IPS-15b (cell line): ENCODE measurements around the gene C11orf71.

Experiments
- H3K27me3 ChIP-seq: one replicate; pipeline ENCODE4 v1.6.1; 2013; ENCODE audit warnings: low read length; ENCODE audit not compliant: control insufficient read depth, insufficient read depth
- H3K36me3 ChIP-seq: one replicate; pipeline ENCODE4 v1.6.1; 2013; ENCODE audit warnings: low read length; ENCODE audit not compliant: control insufficient read depth, insufficient read depth
- H3K4me1 ChIP-seq: one replicate; pipeline ENCODE4 v1.6.1; 2013; ENCODE audit warnings: mild to moderate bottlenecking, low read length; ENCODE audit not compliant: control insufficient read depth, insufficient read depth
- H3K4me3 ChIP-seq: one replicate; pipeline ENCODE4 v1.5.1; 2013; ENCODE audit warnings: low read depth, low read length
- H3K9ac ChIP-seq: one replicate; pipeline ENCODE4 v1.6.1; 2013; ENCODE audit warnings: low read depth, mild to moderate bottlenecking, low read length
- H3K9me3 ChIP-seq: one replicate; pipeline ENCODE4 v1.6.1; 2013; ENCODE audit warnings: mild to moderate bottlenecking, low read length; ENCODE audit not compliant: control insufficient read depth, insufficient read depth

Gene C11orf71, protein sequence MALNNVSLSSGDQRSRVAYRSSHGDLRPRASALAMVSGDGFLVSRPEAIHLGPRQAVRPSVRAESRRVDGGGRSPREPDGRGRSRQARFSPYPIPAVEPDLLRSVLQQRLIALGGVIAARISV

DNA sequence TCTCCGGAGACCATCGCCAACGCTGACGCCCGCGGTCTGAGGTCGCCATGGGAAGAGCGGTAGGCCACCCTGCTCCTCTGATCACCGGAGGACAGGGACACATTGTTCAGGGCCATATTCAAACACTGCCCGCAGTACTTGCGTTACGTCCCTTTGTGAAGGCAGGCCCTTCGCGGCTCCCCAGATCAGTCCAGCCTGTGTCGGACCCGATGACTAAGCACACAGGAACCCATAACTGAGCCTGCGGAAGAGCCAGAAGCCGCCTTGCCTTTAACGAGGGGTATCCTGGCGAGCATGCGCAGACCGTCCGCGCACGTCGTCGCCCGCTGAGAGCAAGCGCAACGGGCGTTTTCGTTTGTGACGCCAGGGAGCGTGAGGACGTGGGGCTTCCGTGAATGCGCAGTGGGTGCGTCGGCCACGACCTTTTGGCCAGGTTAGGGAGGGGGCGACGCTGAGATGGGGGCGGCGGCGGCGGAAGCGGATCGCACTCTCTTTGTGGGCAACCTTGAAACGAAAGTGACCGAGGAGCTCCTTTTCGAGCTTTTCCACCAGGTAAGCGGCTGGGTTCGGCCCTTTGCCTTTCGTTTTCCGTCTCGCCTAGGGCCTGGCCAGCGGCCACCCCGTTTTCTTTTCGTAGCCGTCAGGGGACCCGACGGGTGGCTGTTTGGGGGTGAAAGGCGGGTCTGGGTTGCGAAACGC, at the start of gene C11orf71, which contains the start of gene RBM7:
TSS of gene C11orf71 (minus strand) at position 296 of the 699 bp plus-strand sequence. CDS start at position 116, 180 bp downstream.
TSS of gene RBM7 (plus strand) at position 451 of the 699 bp plus-strand sequence. CDS start at position 457, 6 bp downstream.
- no peaks in the 10 kb centered on the region for H3K36me3 ChIP-seq
- H3K9ac ChIP-seq = peak within 1 kb of the TSS; percentile 97
- H3K4me1 ChIP-seq = peaks cover 5% of the 10 kb centered on the region
- no peaks in the 10 kb centered on the region for H3K27me3 ChIP-seq
- no peaks in the 10 kb centered on the region for H3K9me3 ChIP-seq
- peak within 1 kb of the TSS; percentile 99 for H3K4me3 ChIP-seq

DNA sequence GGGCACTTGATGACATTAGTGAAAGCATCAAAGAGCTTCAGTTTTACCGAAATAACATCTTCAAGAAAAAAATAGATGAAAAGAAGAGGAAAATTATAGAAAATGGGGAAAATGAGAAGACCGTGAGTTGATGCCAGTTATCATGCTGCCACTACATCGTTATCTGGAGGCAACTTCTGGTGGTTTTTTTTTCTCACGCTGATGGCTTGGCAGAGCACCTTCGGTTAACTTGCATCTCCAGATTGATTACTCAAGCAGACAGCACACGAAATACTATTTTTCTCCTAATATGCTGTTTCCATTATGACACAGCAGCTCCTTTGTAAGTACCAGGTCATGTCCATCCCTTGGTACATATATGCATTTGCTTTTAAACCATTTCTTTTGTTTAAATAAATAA, 49.5 kb upstream of the C11orf71 start:
- H3K36me3 ChIP-seq = peaks cover 10% of the 10 kb centered on the region
- H3K4me1 ChIP-seq = no peaks in the 10 kb centered on the region
- no peaks in the 10 kb centered on the region for H3K27me3 ChIP-seq
- no peaks in the 10 kb centered on the region for H3K9me3 ChIP-seq
- H3K4me3 ChIP-seq = no peak overlapping the region
- H3K9ac ChIP-seq = no peak overlapping the region

DNA sequence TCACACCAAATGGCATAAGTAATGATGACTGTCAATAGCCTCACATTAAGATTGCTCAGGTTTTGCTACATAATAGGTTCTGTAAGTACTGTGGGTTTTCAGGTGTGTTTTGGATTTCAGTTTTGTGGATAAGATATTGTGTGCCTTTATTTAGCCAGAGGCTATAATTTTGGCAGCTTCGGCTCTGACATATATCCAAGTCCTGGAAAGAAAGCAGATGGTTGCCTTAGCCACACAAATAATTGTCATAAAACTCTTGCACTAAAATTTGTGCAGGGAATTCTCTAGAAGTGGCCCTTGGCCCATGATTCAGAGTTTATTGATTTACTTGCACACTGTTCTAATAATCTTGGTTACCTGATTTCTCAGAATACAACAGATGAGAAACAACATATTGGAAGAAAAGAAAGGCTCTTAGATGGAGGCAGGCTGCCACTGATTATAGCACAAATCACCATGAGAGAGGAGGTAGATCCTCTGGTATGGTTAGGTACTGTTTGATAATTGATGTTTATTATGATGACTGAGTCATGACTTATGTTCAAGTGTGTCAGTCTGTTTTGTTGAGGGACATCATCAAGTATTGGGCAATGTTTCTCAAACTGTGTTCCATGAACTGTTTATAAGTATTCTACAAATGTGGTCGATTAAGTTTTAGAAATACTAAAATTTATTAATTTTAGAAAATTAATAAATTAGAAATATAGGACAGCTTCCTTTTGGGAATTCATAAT, 48.6 kb upstream of the C11orf71 start:
- H3K9ac ChIP-seq = no peak overlapping the region
- H3K4me1 ChIP-seq = no peaks in the 10 kb centered on the region
- no peak overlapping the region for H3K4me3 ChIP-seq
- H3K9me3 ChIP-seq = no peaks in the 10 kb centered on the region
- no peaks in the 10 kb centered on the region for H3K27me3 ChIP-seq
- peaks cover 10% of the 10 kb centered on the region for H3K36me3 ChIP-seq

DNA sequence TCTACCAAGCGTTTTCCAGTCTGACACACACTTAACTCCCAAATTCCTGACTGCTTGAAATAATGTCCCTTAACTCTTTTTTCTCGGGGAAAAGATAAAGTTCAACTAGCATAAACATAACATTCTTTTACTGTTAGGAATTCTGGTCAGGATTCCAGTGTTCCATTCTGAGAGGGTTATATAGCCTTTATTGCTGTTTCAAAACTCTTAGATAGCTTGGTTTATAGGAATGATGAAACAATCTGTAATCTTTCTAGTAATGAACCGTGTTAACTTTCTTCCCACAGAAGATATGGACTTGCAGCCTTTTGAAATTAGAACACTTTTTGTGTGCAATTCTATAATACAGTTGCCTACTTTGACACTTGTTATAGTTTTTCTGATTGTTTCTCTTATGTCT, 47.6 kb upstream of the C11orf71 start:
- Histone ChIP-seq H3K27me3 (no peaks in the 10 kb centered on the region), H3K36me3 (peaks cover 10% of the 10 kb centered on the region), H3K9ac (no peak overlapping the region), H3K4me3 (no peak overlapping the region), H3K4me1 (no peaks in the 10 kb centered on the region), H3K9me3 (no peaks in the 10 kb centered on the region)

DNA sequence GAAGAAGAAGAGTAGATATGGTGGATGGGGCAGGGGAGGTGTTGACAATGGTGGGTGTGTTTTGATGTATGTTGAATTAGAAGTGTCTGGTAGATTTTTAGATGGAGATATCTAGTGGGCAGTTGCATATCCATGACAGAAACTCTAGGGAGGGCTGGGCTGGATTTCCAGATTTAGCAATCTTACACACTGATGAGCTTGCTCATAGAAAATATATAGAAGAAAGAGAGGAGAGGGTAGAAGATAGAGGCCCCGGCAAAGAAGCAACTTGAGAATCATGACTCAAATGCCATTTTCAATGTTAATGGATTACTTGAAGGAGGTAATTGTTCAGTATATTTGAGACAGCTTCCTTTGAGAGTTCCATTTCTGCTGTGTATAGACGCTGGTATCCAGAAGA, 47.1 kb upstream of the C11orf71 start:
- no peak overlapping the region for H3K9ac ChIP-seq
- no peaks in the 10 kb centered on the region for H3K4me1 ChIP-seq
- H3K36me3 ChIP-seq = peaks cover 10% of the 10 kb centered on the region
- H3K27me3 ChIP-seq = no peaks in the 10 kb centered on the region
- H3K9me3 ChIP-seq = no peaks in the 10 kb centered on the region
- H3K4me3 ChIP-seq = no peak overlapping the region

DNA sequence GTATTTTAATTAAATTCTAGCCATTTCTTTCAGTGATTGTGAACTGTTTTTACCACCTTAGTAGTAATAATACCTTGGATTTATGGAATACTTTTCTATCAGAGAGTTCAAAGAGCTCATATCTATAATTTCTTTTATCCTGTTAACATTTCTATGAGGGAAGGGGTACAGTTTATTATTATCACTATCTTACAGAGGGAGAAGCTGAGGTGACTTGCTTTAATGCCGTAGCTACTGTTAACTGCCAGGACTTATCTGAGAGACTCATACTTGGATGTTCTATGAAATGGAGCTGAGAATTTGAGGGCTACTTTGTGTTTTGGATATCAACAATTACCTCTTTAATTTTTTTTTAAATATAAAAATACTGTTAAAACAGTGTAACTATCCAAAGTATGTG, 42.2 kb upstream of the C11orf71 start:
- Histone ChIP-seq H3K4me3 (no peak overlapping the region), H3K4me1 (peaks cover 10% of the 10 kb centered on the region), H3K9ac (no peak overlapping the region), H3K27me3 (no peaks in the 10 kb centered on the region), H3K36me3 (no peaks in the 10 kb centered on the region), H3K9me3 (no peaks in the 10 kb centered on the region)

DNA sequence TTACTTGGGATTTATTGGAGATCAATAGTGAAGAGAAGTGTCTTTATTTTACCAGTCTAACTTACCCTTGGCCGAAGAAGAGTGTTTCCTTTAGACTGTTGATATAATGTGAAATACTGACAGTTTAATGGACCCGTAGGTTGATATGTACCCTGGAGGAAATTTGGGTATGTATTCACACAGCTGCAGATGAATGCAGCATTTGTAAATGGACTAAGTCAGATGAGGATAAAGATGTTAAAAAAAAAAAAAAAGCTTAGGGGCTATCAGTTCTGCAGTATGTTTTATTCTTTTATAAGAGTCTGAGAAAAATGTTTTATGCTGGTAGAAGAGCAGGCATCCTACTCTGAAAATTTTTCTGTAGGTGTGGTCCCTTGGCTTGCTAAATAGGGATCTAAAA, 41.6 kb upstream of the C11orf71 start:
- Histone ChIP-seq H3K4me3 (no peak overlapping the region), H3K4me1 (peaks cover 10% of the 10 kb centered on the region), H3K9me3 (no peaks in the 10 kb centered on the region), H3K27me3 (no peaks in the 10 kb centered on the region), H3K9ac (no peak overlapping the region), H3K36me3 (no peaks in the 10 kb centered on the region)

DNA sequence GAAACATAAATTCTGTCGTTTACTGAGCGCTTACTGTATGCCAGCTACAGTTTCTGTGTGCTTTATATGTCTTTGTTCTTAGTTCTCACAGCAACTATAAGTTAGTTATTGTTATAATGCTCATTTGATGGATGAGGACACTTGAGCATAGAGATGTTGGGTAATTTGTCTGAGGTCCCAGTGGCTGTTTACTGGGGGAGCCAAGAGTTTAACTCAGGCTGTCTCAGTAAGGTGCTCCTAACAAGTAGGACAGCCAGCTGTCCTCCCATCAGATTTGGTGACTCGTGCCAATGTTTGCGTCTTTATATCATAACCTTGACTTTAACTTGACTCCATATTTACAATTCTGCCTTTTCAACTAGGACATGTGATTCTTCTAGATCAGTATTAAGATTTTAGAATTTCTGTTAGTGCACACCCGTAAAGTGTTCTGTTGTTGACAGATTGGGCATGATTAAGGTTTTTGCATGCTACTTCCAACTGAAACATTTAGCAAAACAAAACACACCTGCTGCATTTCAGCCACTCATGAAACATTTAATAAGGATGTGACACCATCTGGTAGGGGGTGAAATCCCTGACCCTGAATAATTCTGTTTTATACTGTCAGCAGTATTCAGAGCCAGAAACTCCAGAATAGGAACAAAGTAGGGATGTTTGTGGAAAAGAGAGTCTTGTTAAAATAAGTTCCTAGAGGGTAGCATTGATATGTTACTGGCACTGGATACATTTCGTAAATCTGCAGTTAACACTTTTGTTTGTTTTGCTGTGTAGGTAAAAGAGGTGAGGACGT, 40.9 kb upstream of the C11orf71 start:
- Histone ChIP-seq H3K9me3 (no peaks in the 10 kb centered on the region), H3K9ac (no peak overlapping the region), H3K27me3 (no peaks in the 10 kb centered on the region), H3K36me3 (no peaks in the 10 kb centered on the region), H3K4me3 (peak overlapping the region; percentile 94), H3K4me1 (peaks cover 10% of the 10 kb centered on the region)

DNA sequence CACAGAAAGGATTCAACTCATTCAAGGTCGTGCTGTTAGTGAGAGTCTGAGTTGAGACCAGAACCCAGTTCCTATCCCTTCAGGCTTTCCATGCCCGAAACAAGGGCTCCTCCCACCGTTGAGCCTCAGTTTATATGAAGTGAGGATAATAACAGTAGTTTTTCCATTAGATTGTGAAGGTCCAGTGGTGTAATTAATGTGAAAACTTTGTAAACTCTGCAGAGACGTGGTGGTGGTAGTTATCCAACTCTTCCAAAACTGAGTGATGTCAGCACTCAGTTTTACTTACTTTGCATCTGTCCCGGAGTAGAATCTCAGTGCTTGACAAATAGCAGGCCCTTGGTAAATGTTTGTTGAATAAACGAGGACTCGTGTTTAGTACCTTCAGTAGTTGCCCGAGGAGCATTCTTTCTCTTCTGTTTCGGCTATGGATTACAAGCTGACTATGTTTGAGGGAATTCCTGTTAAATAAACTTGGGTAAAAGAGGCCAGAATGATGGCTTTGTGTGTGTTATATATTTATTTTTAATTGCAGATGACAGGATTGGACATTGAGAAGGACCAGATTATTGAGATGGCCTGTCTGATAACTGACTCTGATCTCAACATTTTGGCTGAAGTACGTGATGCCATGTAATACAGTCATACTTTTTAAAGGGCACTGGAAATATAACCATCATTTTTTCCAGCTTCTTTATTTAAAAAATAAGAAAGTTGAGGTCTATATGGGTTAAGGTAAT, 40.0 kb upstream of the C11orf71 start:
- H3K27me3 ChIP-seq = no peaks in the 10 kb centered on the region
- peak overlapping the region; percentile 93 for H3K9ac ChIP-seq
- peak overlapping the region; percentile 94 for H3K4me3 ChIP-seq
- no peaks in the 10 kb centered on the region for H3K36me3 ChIP-seq
- H3K9me3 ChIP-seq = no peaks in the 10 kb centered on the region
- peaks cover 10% of the 10 kb centered on the region for H3K4me1 ChIP-seq

DNA sequence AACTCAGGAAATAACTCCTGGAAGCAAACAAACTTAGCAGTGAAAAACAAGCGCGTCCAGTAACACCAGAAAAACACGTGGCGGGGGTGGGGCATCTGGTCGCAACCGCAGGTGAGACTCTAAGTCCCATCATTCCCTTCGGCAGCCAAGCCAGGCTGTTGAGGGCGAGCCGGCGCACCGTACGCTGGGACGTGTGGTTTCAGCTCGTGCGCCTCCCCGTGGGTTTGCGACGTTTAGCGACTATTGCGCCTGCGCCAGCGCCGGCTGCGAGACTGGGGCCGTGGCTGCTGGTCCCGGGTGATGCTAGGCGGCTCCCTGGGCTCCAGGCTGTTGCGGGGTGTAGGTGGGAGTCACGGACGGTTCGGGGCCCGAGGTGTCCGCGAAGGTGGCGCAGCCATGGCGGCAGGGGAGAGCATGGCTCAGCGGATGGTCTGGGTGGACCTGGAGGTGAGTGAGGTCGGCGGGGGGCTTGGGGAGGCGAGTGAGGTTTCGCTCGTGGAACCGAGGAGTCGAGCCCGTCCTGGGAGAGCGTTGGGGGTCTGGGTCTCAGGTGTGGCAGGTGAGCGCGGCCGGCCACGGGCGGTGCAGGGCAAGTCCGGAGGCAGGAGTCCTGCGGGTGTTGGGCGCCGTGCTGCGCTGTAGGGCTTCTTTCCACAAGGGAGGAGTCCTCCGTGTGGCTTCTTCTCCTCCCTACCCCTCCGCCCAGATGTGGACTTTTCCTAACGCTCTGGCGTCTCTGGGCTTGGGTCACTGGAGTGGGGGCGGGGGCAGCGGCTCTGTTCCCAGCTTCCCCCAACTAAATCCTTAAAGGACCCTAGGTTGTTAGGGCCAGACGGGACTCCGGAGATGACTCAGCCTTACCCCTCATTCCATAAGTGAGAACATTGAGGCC, 39.2 kb upstream of the C11orf71 start, which contains the start of gene REXO2:
TSS of gene REXO2 (plus strand) at position 239 of the 892 bp plus-strand sequence. CDS start at position 301, 62 bp downstream.
- H3K36me3 ChIP-seq = no peaks in the 10 kb centered on the region
- peak within 1 kb of the TSS; percentile 94 for H3K4me3 ChIP-seq

More for the DNA sequence above, 39.2 kb upstream of the C11orf71 start, which contains the start of gene REXO2:
- H3K4me1 ChIP-seq = peaks cover 10% of the 10 kb centered on the region
- peak within 1 kb of the TSS; percentile 93 for H3K9ac ChIP-seq
- H3K9me3 ChIP-seq = no peaks in the 10 kb centered on the region
- H3K27me3 ChIP-seq = no peaks in the 10 kb centered on the region
